Activated CD4-positive, alpha-beta T cell treated with anti-CD3 and anti-CD28 coated beads, Interleukin-2, amount 50 U/mL, for 16 hours (primary cell): ENCODE measurements around the gene PBXIP1.
A peak's percentile ranks its signal among the peaks of the same experiment; 100 is the strongest.
"Not testable (repeated sequence)": the region's sequence is repeated elsewhere in the genome, so short reads cannot be mapped to it uniquely, and the experiment has no call there.

Source experiments
- DNase-seq: peaks from one replicate; pipeline ENCODE4 v3.0.0-alpha.2; 2020

PBXIP1 gene

DNA sequence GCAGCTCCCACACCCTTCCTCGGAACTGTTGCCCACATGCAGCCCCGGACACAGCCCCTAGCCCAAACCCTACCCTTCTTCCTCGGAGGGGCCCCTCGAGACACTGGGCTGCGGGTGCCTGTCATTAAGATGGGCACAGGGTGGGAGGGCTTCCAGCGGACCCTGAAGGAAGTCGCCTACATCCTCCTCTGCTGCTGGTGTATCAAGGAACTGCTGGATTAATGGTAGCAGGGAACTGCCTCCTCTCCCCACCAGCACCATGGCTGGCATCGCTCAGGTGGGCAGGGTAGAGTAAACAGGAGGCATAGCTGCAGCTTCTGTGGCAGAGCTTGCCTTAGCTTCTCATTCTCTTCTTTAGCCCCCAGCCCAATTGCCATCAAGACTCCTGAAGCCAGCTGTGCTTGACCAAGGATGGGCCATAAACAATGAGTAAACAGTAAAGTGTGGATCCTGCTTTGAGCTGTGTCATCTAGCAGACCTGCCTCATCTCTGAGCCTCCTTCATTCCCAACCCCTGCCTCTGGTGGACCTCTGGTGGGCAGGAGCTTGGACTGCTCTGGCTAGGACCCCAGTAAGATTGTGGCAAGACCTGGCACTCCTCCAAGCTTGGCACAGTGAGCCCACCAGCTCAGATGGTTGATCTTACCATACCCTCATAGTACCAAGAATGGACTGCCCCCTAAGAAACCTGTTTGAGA, 37.8 kb upstream of the PBXIP1 start, which contains the start of gene LENEP:
Gene LENEP (plus strand): TSS at position 15 of the 697 bp plus-strand sequence. CDS start 22 bp downstream, at position 37.
- DNase-seq, result no peak

DNA sequence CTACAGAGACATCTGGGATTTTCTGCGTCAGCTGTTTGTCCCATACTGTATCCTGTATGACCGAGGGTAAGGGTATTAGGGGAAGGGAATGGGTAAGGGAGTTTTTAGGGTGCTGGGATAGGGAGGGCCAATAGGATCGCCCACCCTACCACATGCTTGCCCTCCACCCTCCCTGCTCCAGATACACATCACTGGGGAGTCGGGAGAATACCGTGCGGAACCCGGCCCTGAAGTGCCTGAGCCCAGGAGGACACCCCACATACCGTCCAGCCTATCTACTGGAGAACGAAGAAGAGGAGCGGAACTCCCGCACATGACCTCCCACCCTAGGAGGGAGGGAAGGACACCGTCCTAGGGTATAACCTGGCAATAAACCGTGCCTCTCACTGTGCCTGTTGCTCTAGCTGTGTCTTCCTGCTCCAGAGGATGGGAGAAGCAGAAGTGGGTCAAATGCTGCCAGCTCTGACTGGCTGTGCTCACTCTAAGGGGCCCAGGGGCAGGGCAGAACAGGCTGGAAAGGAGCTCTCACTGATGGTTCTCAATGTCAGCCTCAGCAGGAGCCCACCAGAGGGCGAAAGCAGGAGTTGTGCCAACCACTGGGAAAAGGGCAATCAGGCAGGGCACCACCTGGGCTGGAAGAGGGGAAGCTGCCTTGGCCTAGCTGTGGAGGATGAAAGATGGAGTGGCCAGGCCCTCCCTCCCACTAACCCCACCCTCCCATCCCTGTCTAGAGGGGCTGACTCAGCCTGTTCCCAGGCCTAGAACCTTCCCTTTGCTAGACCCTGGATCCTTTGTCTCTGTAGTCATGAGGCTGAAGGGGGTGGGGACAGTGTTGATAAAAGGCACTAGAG, 37.0 kb upstream of the PBXIP1 start:
- DNase-seq, result no peak

DNA sequence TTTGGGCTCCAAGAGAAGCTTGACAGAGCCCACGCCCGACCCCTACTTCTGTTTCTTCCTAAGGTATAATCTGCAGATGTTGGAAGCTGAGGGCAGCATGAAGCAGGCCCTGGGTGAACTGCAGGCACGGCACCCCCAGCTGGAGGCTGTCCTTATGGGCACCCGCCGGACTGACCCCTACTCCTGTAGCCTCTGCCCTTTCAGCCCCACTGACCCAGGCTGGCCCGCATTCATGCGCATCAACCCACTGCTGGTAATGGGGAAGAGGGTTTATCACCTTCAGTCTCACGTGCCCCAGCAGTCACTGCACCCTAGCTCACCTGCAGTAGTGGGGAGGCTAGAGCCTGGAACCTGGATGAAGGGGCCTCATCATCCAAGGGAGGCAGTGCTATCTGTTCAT, 34.4 kb upstream of the PBXIP1 start:
- DNase-seq, result no peak

DNA sequence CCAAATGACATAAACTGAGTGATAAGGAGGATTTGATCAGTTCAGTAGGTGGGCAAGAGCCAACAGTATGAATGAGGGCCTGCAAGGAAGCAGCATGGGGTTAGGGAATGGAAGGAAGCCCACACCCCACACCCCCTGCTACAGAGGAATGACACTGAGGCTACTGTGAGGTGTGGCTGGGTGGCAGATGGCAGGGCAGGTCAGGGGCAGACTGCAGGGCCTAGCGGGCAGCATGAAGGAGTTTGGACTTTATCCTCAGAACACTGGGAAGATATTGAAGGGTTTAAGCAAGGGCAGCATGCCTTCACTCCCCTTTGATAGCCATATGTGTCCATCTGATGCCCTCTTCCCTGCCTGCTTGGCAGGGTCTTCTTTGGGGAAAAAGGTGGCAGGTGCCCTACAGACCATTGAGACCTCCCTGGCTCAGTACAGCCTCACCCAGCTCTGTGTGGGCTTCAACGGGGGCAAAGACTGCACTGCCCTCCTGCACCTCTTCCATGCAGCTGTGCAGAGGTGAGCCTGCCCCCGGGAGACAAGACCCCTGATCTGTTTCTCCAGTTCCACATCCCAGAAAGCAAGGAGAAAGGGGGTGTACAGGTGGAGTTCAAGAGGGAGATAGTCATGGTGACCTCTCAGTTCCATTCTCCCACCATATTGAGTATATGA, 33.4 kb upstream of the PBXIP1 start:
- no peak for DNase-seq

DNA sequence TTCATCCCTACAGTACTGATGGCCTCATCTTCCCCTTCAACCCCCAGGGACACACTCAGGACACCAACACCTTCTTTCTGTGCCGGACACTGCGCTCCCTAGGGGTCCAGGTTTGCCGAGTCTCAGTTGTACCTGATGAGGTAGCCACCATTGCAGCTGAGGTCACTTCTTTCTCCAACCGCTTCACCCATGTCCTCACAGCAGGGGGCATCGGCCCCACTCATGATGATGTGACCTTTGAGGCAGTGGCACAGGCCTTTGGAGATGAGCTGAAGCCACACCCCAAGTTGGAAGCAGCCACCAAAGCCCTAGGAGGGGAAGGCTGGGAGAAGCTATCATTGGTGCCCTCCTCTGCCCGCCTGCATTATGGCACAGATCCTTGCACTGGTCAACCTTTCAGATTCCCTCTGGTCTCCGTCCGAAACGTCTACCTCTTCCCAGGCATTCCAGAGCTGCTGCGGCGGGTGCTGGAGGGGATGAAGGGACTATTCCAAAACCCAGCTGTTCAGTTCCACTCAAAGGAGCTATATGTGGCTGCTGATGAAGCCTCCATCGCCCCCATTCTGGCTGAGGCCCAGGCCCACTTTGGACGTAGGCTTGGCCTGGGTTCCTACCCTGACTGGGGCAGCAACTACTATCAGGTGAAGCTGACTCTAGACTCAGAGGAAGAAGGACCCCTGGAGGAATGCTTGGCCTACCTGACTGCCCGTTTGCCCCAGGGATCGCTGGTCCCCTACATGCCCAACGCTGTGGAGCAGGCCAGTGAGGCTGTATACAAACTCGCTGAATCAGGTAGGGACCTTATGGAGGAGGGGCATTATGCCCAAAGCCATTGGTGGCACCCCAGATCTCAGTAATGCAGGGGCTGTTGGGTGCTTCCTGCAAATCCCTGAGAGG, 32.4 kb upstream of the PBXIP1 start:
- DNase-seq, result no peak

DNA sequence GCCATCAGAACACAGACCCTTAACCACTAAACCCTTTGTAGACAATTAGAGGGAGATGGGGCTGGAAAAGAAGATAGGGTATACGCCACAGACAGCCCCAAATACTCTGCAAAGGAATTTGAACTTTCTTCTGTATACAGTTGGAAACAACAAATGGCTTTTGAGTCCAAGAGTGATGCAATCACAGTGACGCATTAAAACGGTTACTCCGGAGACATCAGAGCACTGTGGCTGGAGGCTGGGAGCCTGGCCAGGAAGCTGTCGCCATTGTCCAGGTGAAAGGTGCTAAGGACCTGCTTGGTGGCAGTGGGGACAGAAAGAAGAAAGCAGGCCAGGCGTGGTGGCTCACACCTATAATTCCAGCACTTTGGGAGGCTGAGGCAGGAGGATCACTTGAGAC, 31.4 kb upstream of the PBXIP1 start:
- DNase-seq, result no peak

DNA sequence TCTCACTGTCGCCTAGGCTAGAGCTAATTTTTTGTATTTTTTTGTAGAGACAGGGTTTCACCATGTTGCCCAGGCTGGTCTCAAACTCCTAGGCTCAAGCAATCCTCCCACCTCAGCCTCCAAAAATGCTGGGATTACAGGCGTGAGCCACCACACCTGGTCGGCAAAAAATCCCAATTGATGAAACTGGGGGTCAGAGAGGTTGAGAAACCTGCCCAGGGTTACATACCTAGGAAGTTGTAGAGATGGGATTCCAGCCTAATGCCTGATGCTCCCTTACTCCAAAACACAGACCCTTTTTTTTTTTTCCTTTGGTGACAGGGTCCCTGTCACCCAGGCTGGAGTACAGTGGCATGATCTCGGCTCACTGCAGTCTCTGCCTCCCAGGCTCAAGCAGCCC, 30.8 kb upstream of the PBXIP1 start:
- DNase-seq, result not testable (repeated sequence)

DNA sequence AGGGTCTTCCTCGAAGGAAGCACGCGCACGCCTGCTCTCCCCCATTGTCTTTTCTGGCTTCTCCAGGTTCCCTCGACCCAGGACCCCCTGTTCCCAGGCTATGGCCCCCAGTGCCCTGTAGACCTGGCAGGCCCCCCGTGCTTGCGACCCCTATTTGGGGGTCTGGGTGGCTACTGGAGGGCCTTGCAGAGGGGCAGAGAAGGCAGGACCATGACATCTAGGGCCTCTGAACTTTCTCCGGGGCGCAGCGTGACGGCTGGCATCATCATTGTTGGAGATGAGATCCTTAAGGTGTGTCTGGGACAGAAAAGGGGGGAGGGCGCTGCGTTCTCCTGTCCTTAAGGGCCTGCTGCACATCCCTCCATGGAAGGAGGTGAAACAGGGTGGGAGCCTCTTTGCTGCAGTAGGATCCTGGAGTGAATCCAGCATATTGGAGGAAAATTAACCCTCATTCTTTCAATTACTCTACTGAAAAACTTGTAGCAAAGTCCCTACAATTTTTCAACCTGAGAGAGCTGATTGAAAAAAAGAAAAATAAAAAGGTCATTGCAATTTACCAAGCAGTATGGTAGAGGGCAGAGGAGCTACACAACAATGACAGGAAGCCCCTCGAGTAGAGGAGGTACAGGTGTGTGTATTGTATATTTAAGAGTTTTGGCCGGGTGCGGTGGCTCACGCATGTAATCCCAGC, 28.0 kb upstream of the PBXIP1 start:
- no peak for DNase-seq

DNA sequence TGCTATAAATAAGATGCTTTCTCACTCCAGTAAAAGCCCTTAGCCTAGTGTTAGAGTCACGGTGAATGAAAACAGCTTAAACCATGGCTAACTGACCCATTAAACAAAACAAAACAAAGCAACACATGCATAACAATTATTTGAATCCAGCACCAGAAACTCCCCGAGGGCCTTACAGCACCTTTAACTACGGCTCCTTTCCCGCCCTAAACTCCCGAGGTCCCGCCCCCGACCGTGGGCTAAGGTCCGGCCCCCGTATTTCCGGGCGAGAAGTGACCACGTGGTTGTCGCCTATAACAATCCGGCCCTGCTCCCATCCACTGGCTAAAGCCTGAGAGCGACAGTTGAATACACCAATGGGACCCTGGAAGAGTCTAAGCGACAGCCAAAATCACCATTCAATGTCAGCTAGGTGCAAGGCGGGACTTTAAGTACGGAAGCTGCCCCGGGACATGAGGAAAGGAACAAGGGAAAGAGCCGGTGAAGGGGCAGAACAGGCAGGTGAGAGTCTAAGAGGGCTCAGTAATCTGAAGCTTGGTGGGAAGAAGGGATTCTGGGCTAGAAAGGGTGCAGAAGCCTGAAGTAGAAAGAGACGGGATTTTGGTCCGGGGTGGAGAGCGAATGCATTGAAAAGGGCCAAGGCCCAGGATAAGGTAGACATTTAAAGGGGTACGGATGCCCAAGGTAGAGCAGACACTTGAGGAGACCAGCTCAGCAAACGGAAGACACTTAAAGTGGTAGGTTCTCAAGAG, 27.2 kb upstream of the PBXIP1 start, which contains the start of gene FLAD1:
Gene FLAD1 (plus strand): TSS at position 448 of the 752 bp plus-strand sequence. CDS start 351 bp downstream, outside the sequence.
- DNase-seq, result peak; percentile 100

DNA sequence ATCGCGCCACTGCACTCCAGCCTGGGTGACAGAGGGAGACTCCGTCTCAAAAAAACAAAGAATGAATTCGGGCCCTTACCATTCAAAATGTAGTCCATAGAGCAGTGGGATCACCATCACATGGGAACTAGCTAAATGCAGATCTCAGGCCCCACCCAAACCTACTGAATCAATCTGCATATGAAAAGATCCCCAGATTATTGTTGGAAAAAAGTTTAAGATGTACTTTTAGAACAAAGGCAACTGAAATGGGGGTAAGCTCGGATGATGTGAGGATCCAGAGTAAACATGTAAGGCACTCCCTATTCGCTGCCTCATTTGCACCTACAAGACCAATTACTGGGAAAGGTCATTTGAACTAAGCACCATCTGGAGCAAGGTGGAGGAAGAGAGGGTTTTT, 26.4 kb upstream of the PBXIP1 start:
- DNase-seq, result no peak

DNA sequence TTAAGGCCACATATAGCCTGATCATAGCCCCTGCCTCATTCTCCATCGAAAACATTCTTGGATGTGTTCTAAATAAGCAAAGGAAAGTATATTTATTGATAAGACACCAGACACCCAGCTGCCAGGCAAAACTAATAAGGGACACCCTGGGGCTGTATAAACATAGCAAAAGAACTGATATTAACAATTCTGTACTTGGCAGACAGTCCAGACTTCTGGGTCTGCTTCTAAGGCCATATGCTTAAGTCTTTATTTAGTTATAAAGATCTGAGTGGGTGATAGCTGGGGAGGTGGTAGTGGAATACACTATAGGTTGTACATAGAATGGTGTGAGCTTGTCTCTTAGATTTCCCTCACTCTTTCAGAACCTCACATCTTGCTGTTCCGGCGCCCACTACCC, 22.5 kb upstream of the PBXIP1 start:
- no peak for DNase-seq

DNA sequence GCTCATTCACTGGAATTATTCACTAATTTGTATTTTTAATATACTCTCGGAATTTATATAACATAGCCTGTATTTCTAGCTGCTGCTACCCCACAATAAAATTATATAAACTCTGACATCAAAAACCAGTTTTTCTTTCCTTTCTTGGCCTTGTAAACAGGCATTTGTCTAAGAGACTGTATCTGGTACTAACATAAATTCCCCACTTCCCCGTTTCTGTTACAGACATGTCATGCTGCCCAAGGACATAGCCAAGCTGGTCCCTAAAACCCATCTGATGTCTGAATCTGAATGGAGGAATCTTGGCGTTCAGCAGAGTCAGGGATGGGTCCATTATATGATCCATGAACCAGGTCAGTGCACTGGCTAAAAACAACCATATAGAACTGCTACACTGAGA, 21.9 kb upstream of the PBXIP1 start:
- not testable (repeated sequence) for DNase-seq

DNA sequence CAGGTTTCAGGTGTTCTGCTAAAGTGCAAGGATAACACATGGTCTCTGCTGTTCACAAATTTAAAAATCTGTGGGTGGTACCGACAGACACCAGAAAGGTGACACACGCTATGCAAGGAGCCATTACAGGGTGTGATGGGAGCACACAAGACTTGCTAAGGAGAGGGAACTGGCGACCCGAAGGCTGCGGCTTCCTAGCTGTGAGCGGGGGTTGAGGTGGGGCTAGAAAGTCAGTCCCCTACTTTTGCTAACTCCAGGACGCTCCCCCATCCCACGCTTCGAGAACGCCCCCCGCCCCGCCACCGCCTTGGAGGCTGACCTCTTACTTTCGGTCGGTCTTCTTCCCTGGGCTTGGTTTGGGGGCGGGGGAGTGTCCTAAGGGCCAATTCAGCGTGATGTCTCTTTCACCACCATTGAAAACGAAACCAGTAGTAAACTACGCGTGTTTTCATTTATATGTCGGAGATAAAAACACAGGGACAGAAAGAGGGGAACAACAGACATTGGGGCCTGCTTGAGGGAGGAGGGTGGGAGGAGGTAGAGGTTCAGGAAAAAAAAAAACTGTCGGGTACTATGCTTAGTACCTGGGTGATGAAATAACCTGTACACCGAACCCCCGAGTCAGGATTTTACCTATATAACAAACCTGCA, 19.6 kb upstream of the PBXIP1 start:
- peak; percentile 69 for DNase-seq

DNA sequence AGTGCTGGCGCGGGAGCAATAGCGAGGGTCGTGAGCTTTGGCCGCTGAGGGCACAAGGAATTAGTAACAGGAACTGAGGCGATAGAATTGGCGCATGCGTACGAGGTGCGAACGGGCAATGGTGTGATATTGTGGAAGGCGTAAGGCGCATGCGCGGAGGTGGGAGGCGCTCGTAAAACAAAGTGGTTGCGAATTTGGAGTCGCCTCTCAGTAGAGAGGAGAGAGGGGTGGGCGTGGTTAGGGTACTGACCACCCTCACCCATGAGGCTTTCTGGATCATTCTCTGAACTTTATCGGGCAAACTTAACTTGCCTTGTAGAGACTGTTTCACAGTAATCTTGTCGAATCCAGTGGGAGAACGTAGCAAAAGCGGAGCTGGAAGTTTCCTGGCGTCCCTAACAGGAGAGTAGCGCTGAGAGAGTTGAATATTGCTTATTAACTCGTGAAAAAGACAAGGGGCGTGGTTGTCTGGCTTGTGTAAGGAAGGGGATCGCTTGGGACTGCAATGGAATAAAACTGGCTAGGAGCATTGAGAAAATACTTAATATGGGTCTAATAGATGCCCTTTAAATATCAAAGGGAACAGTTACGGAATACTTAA, 19.0 kb upstream of the PBXIP1 start:
- peak; percentile 98 for DNase-seq

DNA sequence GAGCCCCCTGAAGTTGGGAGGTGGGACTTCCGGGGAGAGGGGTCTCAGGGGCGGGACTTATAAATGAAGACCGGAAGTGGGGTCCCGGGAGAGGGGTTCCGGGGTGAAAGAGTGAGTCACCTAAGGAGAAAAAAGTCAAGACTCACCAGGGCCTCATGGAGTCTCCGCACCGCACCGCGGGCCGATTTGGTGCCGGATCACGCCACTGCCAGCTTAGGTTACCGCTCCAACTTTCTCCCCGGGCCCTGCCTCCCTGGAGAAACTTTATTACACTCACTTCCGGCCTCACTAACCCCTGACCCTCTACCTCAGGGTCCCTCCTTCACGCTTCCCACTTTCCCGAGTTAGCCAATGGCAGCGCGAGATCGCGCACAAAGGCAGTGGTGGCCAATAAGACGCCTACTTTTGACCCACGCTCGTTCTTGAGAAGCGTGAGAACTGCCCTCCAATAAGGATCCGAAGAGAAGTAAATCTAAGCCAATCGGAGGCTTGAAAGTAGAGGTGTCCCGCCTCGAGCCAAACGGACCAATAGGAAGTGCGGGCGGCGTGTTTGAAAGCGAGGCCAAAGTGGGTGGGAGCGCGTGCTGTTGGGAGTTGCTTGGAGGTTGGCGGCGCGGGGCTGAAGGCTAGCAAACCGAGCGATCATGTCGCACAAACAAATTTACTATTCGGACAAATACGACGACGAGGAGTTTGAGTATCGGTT, 18.4 kb upstream of the PBXIP1 start, which contains the start of gene CKS1B:
Gene CKS1B (plus strand): TSS at position 580 of the 706 bp plus-strand sequence. CDS start 65 bp downstream, at position 645.
- peak; percentile 99 for DNase-seq

DNA sequence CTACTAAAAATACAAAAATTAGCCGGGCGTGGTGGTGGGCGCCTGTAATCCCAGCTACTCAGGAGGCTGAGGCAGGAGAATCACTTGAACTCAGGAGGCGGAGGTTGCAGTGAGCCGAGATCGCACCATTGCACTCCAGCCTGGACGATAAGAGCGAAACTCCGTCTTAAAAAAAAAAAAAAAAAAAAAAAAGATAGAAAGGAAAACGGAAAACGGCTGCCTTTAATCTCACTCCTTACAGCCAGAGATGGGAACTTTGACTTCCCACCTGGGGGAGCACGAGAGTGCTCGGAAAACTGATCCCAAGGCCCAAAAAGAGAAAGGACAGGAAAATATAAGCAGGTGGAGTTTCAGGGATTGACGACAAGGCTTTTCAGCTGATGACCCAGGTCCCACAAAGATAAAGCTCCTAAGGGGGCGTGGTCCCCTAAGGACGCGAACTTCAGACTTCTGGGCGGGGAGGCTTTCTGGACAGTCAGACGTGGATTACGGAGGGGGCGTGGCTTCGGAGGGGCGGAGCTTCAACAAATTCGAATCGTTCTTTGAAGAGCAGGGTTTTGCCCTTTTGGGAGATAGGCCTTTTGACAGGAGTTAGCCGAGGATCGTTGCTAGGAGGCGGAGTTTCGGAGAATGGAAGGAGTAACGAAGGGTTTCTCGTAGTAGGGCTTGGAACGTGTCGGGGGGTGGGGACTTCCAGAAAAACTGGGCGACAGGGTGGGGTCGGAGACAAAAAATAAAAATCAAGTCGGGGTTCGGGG, 17.6 kb upstream of the PBXIP1 start:
- peak; percentile 97 for DNase-seq

DNA sequence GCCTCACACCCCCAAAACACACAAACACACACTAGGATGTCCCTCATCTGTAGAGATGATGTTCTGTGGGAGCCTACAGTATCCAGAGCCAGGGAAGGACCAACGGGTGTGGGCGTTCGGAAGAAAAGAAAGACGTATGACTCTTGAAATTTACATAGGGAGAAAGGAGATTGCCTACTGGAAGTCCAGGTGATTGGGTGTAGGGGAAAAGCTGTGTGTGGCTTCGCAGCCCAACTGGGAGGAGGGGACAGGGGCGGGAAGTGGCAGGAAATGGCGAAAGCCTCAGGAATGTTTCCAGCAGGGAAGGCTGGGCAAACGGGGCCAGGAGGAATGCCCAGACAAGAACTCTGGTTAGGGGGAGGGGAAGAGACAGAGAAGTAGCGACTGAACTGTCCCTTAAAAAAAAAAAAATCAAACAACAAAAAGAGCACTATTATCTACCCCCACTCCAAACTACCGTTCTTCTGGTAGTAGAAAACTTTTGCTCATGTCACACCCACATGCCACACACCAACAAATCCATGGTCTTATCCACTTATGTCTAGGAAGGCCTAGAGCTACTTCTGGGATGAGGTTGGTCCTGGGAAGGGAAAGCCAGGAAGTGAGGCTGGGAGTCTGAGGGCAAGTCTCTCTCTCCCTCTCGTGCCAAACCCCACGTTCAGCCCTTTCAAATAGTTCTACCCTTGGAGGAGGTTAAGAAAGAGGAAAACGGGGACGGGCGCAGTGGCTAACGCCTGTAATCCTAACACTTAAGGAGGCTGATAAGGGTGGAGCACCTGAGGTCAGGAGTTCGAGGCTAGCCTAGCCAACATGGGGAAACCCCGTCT, 16.8 kb upstream of the PBXIP1 start:
- DNase-seq, result no peak

DNA sequence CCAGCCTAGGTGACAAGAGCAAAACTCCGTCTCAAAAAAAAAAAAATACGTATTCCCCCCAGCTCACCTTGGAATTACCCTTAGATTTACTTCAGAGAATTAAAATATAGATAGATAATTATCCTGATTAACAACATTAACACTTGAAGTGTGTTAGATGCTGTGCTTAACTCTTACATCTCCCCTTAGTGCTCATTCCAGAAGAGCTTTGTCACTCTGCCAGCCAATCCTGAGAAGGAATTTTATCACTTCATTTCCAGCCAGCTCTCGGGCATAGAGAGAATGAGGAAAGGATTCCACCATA, 16.3 kb upstream of the PBXIP1 start:
- DNase-seq, result no peak
